H1 (cell line): ENCODE measurements around the gene UBQLN4. TPM values are rescaled to one million over a fixed set of nuclear protein-coding genes. Genes with fewer than 3 reads are reported as not detected.

Experiments used
- ATF2 ChIP-seq: IDR thresholded peaks from 2 replicates; pipeline ENCODE4 v1.6.1; 2012; ENCODE audit warnings: low read length, inconsistent platforms
- CHD7 ChIP-seq: fragments of 300-600 bp; sonication (generic); IDR thresholded peaks from 2 replicates; pipeline ENCODE4 v1.7.1; 2012; ENCODE audit warnings: low read length, moderate library complexity, mild to moderate bottlenecking, inconsistent platforms; ENCODE audit not compliant: insufficient replicate concordance
- CTCF ChIP-seq, 3 experiments: IDR thresholded peaks; 1 replicate in 2 of 3; 2 replicates in 1 of 3; pipeline versions ENCODE4 v1.5.1 to v1.6.1; 2011; ENCODE audit warnings: low read length in 3 of 3, mild to moderate bottlenecking in 3 of 3, inconsistent platforms in 2 of 3, low read depth in 1 of 3, moderate library complexity in 1 of 3; ENCODE audit not compliant: insufficient read depth in 1 of 3; ENCODE audit errors: control extremely low read depth in 1 of 3
- RBBP5 ChIP-seq: IDR thresholded peaks from 2 replicates; pipeline ENCODE4 v1.7.1; 2012; ENCODE audit warnings: low read depth, mild to moderate bottlenecking, inconsistent platforms, low read length, moderate library complexity, borderline replicate concordance
- SIN3A ChIP-seq, 2 experiments: IDR thresholded peaks in 1 of 2; conservative IDR thresholded peaks in 1 of 2; 2 replicates each; pipeline ENCODE4 v1.6.1; 2011 to 2012; ENCODE audit warnings: low read length in 2 of 2, improper control_type of control experiment in 1 of 2, low read depth in 1 of 2, mild to moderate bottlenecking in 1 of 2
- SUZ12 ChIP-seq: fragments of 200-600 bp; sonication (generic); IDR thresholded peaks from 2 replicates; pipeline ENCODE4 v1.6.1; 2012; ENCODE audit warnings: mild to moderate bottlenecking, inconsistent platforms, low read length, moderate library complexity, mixed read lengths
- TBP ChIP-seq: IDR thresholded peaks from 2 replicates; pipeline ENCODE4 v1.6.1; 2011; ENCODE audit warnings: low read depth, low read length, improper control_type of control experiment
- polyA plus RNA-seq, 7 experiments: library from polyadenylated mRNA; depleted of rRNA in 3 of 7; stranded (reverse) in 5 of 7; unstranded in 2 of 7; fragments of >200 nt in 5 of 7; fragments of 200-250 nt in 2 of 7; gene quantifications; 1 replicate in 5 of 7; 2 replicates in 1 of 7; 4 replicates in 1 of 7; pipeline versions ENCODE4 v1.2.1 to v1.2.3, GENCODE V29; 2011 to 2013; ENCODE audit warnings: missing spikeins in 2 of 7, mixed read lengths in 2 of 7
- total RNA-seq: library from RNA; stranded (reverse); fragmentation: NEBNext Ultra II Directional; extraction: Animal tissue kit (Norgen Biotek cat#: 25700); gene quantifications from 2 replicates; pipeline ENCODE4 v1.2.1, GENCODE V29; 2021

Gene UBQLN4
- total and polyA plus RNA-seq, 2 of the 8 experiments (the other 6 are each of a cell fraction or from before 2014, with no cell fraction given): 37.7 to 52.0 TPM

- no peak for TF ChIP-seq CHD7
- TF ChIP-seq ATF2: no peak
- no peak for TF ChIP-seq SIN3A (conservative IDR thresholded peaks at IDR 0.05 in 1 of 2, IDR thresholded peaks at IDR 0.05 in 1 of 2; ENCODE audit: low read depth in 1 of 2, low read length in 2 of 2)
- TF ChIP-seq CTCF (IDR thresholded peaks at IDR 0.05; ENCODE audit: control extremely low read depth in 1 of 3, insufficient read depth in 1 of 3, low read depth in 1 of 3, low read length in 3 of 3): no peak
- no peak for TF ChIP-seq RBBP5
- no peak for TF ChIP-seq TBP
- no peak for TF ChIP-seq SUZ12
Measured at GRCh38 chr1:156063997-156064285, 10.3 kb upstream of the UBQLN4 start (continued).
